ENCODE results near the gene PPP1R17.

DNA sequence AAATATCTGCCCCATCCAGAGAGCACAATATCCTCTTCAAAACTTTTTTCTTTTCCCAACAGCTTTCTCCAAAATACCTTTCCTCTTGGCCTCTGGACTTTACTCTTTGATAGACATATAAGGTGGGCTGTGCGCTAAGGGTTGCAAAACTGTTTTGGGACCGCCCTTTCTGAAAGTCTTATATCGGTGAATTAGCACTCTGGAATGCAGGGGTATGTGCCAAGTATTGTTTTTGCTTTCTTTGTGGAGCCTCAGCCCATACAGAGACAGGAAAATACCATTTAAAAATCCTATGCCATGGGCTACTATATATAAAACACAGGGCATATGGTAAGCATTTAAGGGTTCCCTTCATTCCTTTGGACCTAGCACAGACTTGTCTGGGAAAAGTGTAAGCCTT is 37.7 kb downstream of the PPP1R17 start:
- TF ChIP-seq CEBPB (IDR thresholded peaks at IDR 0.05) (no peak), JUN (IDR thresholded peaks at IDR 0.05) (no peak), EP300 (IDR thresholded peaks at IDR 0.05) (no peak), MAFK (IDR thresholded peaks at IDR 0.05; ENCODE audit: partially characterized antibody) (no peak), POLR2A (IDR thresholded peaks at IDR 0.05; ENCODE audit: low read length) (no peak), MYC (IDR thresholded peaks at IDR 0.05; ENCODE audit: borderline replicate concordance, low read length) (no peak), RNF2 (IDR thresholded peaks at IDR 0.05; ENCODE audit: borderline replicate concordance, low read depth) (no peak), RFX5 (IDR thresholded peaks at IDR 0.05) (no peak)
- TF ChIP-seq, protein P1, sequence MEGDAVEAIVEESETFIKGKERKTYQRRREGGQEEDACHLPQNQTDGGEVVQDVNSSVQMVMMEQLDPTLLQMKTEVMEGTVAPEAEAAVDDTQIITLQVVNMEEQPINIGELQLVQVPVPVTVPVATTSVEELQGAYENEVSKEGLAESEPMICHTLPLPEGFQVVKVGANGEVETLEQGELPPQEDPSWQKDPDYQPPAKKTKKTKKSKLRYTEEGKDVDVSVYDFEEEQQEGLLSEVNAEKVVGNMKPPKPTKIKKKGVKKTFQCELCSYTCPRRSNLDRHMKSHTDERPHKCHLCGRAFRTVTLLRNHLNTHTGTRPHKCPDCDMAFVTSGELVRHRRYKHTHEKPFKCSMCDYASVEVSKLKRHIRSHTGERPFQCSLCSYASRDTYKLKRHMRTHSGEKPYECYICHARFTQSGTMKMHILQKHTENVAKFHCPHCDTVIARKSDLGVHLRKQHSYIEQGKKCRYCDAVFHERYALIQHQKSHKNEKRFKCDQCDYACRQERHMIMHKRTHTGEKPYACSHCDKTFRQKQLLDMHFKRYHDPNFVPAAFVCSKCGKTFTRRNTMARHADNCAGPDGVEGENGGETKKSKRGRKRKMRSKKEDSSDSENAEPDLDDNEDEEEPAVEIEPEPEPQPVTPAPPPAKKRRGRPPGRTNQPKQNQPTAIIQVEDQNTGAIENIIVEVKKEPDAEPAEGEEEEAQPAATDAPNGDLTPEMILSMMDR (IDR thresholded peaks at IDR 0.05) = no peak
- TF ChIP-seq, protein P2, sequence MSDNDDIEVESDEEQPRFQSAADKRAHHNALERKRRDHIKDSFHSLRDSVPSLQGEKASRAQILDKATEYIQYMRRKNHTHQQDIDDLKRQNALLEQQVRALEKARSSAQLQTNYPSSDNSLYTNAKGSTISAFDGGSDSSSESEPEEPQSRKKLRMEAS (IDR thresholded peaks at IDR 0.05) = no peak
- TF ChIP-seq, protein P3, sequence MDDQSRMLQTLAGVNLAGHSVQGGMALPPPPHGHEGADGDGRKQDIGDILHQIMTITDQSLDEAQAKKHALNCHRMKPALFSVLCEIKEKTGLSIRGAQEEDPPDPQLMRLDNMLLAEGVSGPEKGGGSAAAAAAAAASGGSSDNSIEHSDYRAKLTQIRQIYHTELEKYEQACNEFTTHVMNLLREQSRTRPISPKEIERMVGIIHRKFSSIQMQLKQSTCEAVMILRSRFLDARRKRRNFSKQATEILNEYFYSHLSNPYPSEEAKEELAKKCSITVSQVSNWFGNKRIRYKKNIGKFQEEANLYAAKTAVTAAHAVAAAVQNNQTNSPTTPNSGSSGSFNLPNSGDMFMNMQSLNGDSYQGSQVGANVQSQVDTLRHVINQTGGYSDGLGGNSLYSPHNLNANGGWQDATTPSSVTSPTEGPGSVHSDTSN (IDR thresholded peaks at IDR 0.05) = no peak
